IMR-90 (cell line): ENCODE data around the gene NEU1. TPM values are rescaled to one million over a fixed set of nuclear protein-coding genes. Genes with fewer than 3 reads are reported as not detected.

Source experiments
- ATAC-seq: fragments of 200-7000 bp; cut with Tn5 transposase; 2 replicates; pipeline ENCODE4 v1.9.1; 2020; ENCODE audit warnings: low read depth, mild to moderate bottlenecking, moderate library complexity
- BruUV-seq: library from RNA; stranded (reverse); fragments of 400-500 nt; replicated peaks from 2 replicates; lab custom pipeline; 2021; lab: Mats Ljungman, UMichigan
- CTCF ChIA-PET: fragments of 300-600 bp; formaldehyde crosslinking; extraction: SDS; loops from one replicate; lab custom pipeline; 2021; ENCODE audit warnings: antibody characterized with exemption; lab: Yijun Ruan, JAX
- POLR2A ChIA-PET: fragments of 300-600 bp; sonication (Branson Sonifier 250); formaldehyde crosslinking; loops from one replicate; lab custom pipeline; 2022; ENCODE audit warnings: antibody characterized with exemption; ENCODE audit not compliant: unreplicated experiment; lab: Charles Lee
- DNase-seq: peaks from one replicate; pipeline ENCODE4 v3.0.0; 2013
- H2AFZ ChIP-seq: replicated peaks from 2 replicates; pipeline ENCODE3; 2013; ENCODE audit warnings: low read length, mild to moderate bottlenecking; ENCODE audit not compliant: poor library complexity
- H2AK5ac ChIP-seq: 2 replicates; pipeline ENCODE4 v1.6.1; 2013; ENCODE audit warnings: low read depth, low read length, inconsistent platforms
- H2AK9ac ChIP-seq: replicated peaks from 2 replicates; pipeline ENCODE3; 2013; ENCODE audit warnings: mild to moderate bottlenecking, low read depth, low read length, moderate library complexity; ENCODE audit not compliant: poor library complexity
- H2BK120ac ChIP-seq: 2 replicates; pipeline ENCODE4 v1.6.1; 2013; ENCODE audit warnings: low read depth, low read length, inconsistent platforms
- H2BK15ac ChIP-seq: 3 replicates; pipeline ENCODE4 v1.6.1; 2013; ENCODE audit warnings: low read depth, low read length, inconsistent platforms
- H2BK20ac ChIP-seq: 2 replicates; pipeline ENCODE4 v1.6.1; 2013; ENCODE audit warnings: low read depth, mild to moderate bottlenecking, inconsistent platforms, low read length, moderate library complexity
- H2BK5ac ChIP-seq: 2 replicates; pipeline ENCODE4 v1.6.1; 2013; ENCODE audit warnings: mild to moderate bottlenecking, low read depth, low read length, inconsistent platforms; ENCODE audit not compliant: poor library complexity, severe bottlenecking
- H3K14ac ChIP-seq: replicated peaks from 2 replicates; pipeline ENCODE4 v1.6.1; 2013; ENCODE audit warnings: low read depth, low read length, inconsistent platforms
- H3K18ac ChIP-seq: 2 replicates; pipeline ENCODE4 v1.6.1; 2013; ENCODE audit warnings: low read depth, low read length, control low read depth
- H3K23ac ChIP-seq: 2 replicates; pipeline ENCODE4 v1.6.1; 2013; ENCODE audit warnings: low read depth, low read length, inconsistent platforms
- H3K27ac ChIP-seq: 2 replicates; pipeline ENCODE4 v1.5.1; 2013; ENCODE audit warnings: mild to moderate bottlenecking, control low read depth, low read length; ENCODE audit not compliant: insufficient read depth
- H3K27me3 ChIP-seq: 2 replicates; pipeline ENCODE4 v1.6.1; 2013; ENCODE audit warnings: low read length; ENCODE audit not compliant: control insufficient read depth, insufficient read depth
- H3K36me3 ChIP-seq: 2 replicates; pipeline ENCODE4 v1.6.1; 2013; ENCODE audit warnings: low read length, mixed read lengths; ENCODE audit not compliant: control insufficient read depth, insufficient read depth
- H3K4ac ChIP-seq: 2 replicates; pipeline ENCODE4 v1.6.1; 2013; ENCODE audit warnings: low read depth, low read length, inconsistent platforms
- H3K4me1 ChIP-seq: 2 replicates; pipeline ENCODE4 v1.6.1; 2013; ENCODE audit warnings: low read length, mixed read lengths; ENCODE audit not compliant: control insufficient read depth, insufficient read depth
- H3K4me2 ChIP-seq: 2 replicates; pipeline ENCODE4 v1.6.1; 2013; ENCODE audit warnings: low read depth, mild to moderate bottlenecking, control low read depth, low read length, moderate library complexity
- H3K4me3 ChIP-seq: 2 replicates; pipeline ENCODE4 v1.5.1; 2013; ENCODE audit warnings: low read depth, mild to moderate bottlenecking, control low read depth, low read length, moderate library complexity; ENCODE audit not compliant: insufficient read depth
- H3K56ac ChIP-seq: 2 replicates; pipeline ENCODE4 v1.6.1; 2013; ENCODE audit warnings: low read length, inconsistent platforms; ENCODE audit not compliant: insufficient read depth; ENCODE audit errors: extremely low read depth
- H3K79me1 ChIP-seq, 2 experiments: 2 replicates each; pipeline ENCODE4 v1.6.1; 2013; ENCODE audit warnings: low read length in 2 of 2, inconsistent platforms in 1 of 2, low read depth in 1 of 2
- H3K9ac ChIP-seq: 2 replicates; pipeline ENCODE4 v1.6.1; 2013; ENCODE audit warnings: low read depth, low read length, control low read depth
- H3K9me1 ChIP-seq: 2 replicates; pipeline ENCODE4 v1.6.1; 2013; ENCODE audit warnings: low read length, inconsistent platforms; ENCODE audit not compliant: insufficient read depth
- H3K9me3 ChIP-seq: 2 replicates; pipeline ENCODE4 v1.6.1; 2013; ENCODE audit warnings: low read length; ENCODE audit not compliant: control insufficient read depth, insufficient read depth
- H4K20me1 ChIP-seq: 2 replicates; pipeline ENCODE4 v1.6.1; 2013; ENCODE audit warnings: low read length, inconsistent platforms; ENCODE audit not compliant: insufficient read depth
- H4K5ac ChIP-seq: 2 replicates; pipeline ENCODE4 v1.6.1; 2013; ENCODE audit warnings: mild to moderate bottlenecking, low read depth, low read length, control low read depth
- H4K8ac ChIP-seq, 2 experiments: 2 replicates each; pipeline ENCODE4 v1.6.1; 2013; ENCODE audit warnings: low read depth in 2 of 2, low read length in 2 of 2, control low read depth in 1 of 2, inconsistent platforms in 1 of 2
- H4K91ac ChIP-seq: 2 replicates; pipeline ENCODE4 v1.6.1; 2013; ENCODE audit warnings: low read depth, low read length, inconsistent platforms; ENCODE audit not compliant: insufficient read depth
- CEBPB ChIP-seq: IDR thresholded peaks from 2 replicates; pipeline ENCODE4 v1.6.1; 2012; ENCODE audit warnings: low read depth, low read length, improper control_type of control experiment
- WGBS, 2 experiments: methylation state at CpG; one replicate each; pipeline versions ENCODE4 v1.1.5 to v1.1.7; 2013; ENCODE audit warnings: missing lambda C conversion rate in 2 of 2; ENCODE audit not compliant: insufficient read length in 1 of 2; ENCODE audit errors: extremely low coverage in 2 of 2; 5-methylcytosine and 5-hydroxymethylcytosine counted together
- dilution Hi-C: fragments of 300-500 bp; cut with HindIII; formaldehyde crosslinking; loops from one replicate; pipeline ENCODE4 v1.14.3; 2018; ENCODE audit warnings: low sequenced_read_pairs; ENCODE audit not compliant: unreplicated experiment
- in situ Hi-C: fragments of 300-500 bp; cut with MboI; formaldehyde crosslinking; loops from 3 replicates; pipeline ENCODE4 v1.14.3; 2019; ENCODE audit warnings: low sequenced_read_pairs, inconsistent platforms, mixed read lengths
- intact Hi-C: fragments of 100-400 bp; cut with micrococcal nuclease; formaldehyde crosslinking; loops from 2 replicates; pipeline ENCODE4 v1.10.0; 2022
- polyA plus RNA-seq, 3 experiments: library from polyadenylated mRNA; depleted of rRNA; stranded (reverse); fragments of >200 nt; gene quantifications; 2 replicates each; pipeline ENCODE4 v1.2.3, GENCODE V29; 2012; ENCODE audit warnings: low replicate concordance in 1 of 3
- total RNA-seq: library from RNA; depleted of rRNA; stranded (reverse); fragments of >200 nt; gene quantifications from 2 replicates; pipeline ENCODE4 v1.2.3, GENCODE V29; 2012

NEU1 gene
- total and polyA plus RNA-seq, 2 of the 4 experiments (the other 2 are of a cell fraction), result 28.5 to 36.2 TPM

DNA sequence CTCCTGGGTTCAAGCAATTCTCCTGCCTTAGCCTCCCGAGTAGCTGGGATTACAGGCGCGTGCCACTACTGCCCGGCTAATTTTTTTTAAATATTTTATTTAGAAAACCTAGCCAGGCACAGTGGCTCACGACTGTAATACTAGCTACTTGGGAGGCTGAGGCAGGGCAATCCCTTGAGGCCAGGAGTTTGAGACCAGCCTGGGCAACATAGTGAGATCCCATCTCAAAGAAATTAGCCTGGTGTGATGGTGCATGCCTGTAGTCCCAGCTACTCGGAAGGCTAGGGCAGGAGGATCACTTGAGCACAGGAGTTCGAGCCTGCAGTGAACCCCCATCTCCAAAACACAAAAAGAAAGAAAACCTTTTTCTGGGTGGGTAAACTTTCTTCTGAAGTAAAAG, 13.7 kb upstream of the NEU1 start:
- DNase-seq (no peak), ATAC-seq (no peak)
- H3K79me1 ChIP-seq, result no peaks in the 10 kb centered on the region
- H2BK5ac ChIP-seq, result no peak overlapping the region
- no peak overlapping the region for H3K18ac ChIP-seq
- H4K91ac ChIP-seq, result no peak overlapping the region
- CTCF ChIA-PET, result interaction anchor here (1.2 kb wide), 1 partner anchor 14 kb away, joined by 7 read pairs; no protein-coding TSS in a partner anchor
- in situ Hi-C loops, result no loop called here
- no peaks in the 10 kb centered on the region for H3K9me1 ChIP-seq
- H3K9me3 ChIP-seq, result no peaks in the 10 kb centered on the region
- H4K5ac ChIP-seq, result no peak overlapping the region
- H3K23ac ChIP-seq, result no peak overlapping the region
- no peak overlapping the region for H2AK5ac ChIP-seq
- no peak overlapping the region for H3K56ac ChIP-seq
- H2BK20ac ChIP-seq, result no peak overlapping the region
- H2AFZ ChIP-seq, result no peak overlapping the region
- no peak overlapping the region for H2BK120ac ChIP-seq
- no TSS peak for BruUV-seq
- no peak for TF ChIP-seq CEBPB
- H3K4me2 ChIP-seq, result no peak overlapping the region
- H4K8ac ChIP-seq, result no peak overlapping the region
- no peak overlapping the region for H2BK15ac ChIP-seq
- H3K4me1 ChIP-seq, result peaks cover 10% of the 10 kb centered on the region
- no peak overlapping the region for H3K27ac ChIP-seq
- POLR2A ChIA-PET, result interaction anchor here (0.6 to 0.7 kb wide), 2 partner anchors 22 to 25 kb away, joined by 3 to 4 read pairs; no protein-coding TSS in a partner anchor
- no peak overlapping the region for H3K4me3 ChIP-seq
- no peaks in the 10 kb centered on the region for H4K20me1 ChIP-seq
- H3K4ac ChIP-seq, result no peak overlapping the region
- intact Hi-C loops, result no loop called here
- H3K27me3 ChIP-seq, result no peaks in the 10 kb centered on the region
- no CpG with 5 or more reads among the region's 7 CpGs for WGBS, 2 experiments
- dilution Hi-C loops, result no loop called here
- no peak overlapping the region for H3K14ac ChIP-seq
- H3K9ac ChIP-seq, result no peak overlapping the region
- H2AK9ac ChIP-seq, result no peak overlapping the region
- peaks cover 19% of the 10 kb centered on the region for H3K36me3 ChIP-seq
